PC-3 (cell line): ENCODE results near the gene KIAA0513.

Experiments
- CTCF ChIP-seq: fragments of 300-600 bp; sonication (generic); conservative IDR thresholded peaks from 2 replicates; pipeline ENCODE4 v1.5.1; 2017; ENCODE audit warnings: antibody characterized with exemption, low read depth, mild to moderate bottlenecking, low read length
- EZH2phosphoT487 ChIP-seq: fragments of 300-600 bp; sonication (generic); IDR thresholded peaks from 2 replicates; pipeline ENCODE4 v1.6.1; 2018; ENCODE audit warnings: mild to moderate bottlenecking, antibody characterized with exemption, low read length, borderline replicate concordance

GRCh38 chr16:85087899-85088569 is 60.4 kb downstream of the KIAA0513 start:
- TF ChIP-seq CTCF (no peak), EZH2phosphoT487 (no peak)
